Rectal smooth muscle tissue (tissue), 1 donor: ENCODE data around the gene CYP4V2.

Experiments used
- H3K27ac ChIP-seq: one replicate; pipeline ENCODE4 v1.7.0; 2013; ENCODE audit warnings: low read depth, low read length, inconsistent platforms
- H3K27me3 ChIP-seq: one replicate; pipeline ENCODE4 v1.7.0; 2013; ENCODE audit warnings: low read length; ENCODE audit not compliant: control insufficient read depth, insufficient read depth
- H3K36me3 ChIP-seq: one replicate; pipeline ENCODE4 v1.7.0; 2013; ENCODE audit warnings: low read length; ENCODE audit not compliant: control insufficient read depth, insufficient read depth
- H3K4me1 ChIP-seq: one replicate; pipeline ENCODE4 v1.7.0; 2013; ENCODE audit warnings: low read length; ENCODE audit not compliant: control insufficient read depth, insufficient read depth
- H3K4me3 ChIP-seq: one replicate; pipeline ENCODE4 v1.7.0; 2013; ENCODE audit warnings: low read length
- H3K9ac ChIP-seq: one replicate; pipeline ENCODE4 v1.7.0; 2013; ENCODE audit warnings: low read length

CYP4V2 gene

GRCh38 chr4:186191200-186192065 lies at the start of gene CYP4V2:
Gene CYP4V2, plus strand, starts transcription at chr4:186191567. Its CDS starts 257 bp downstream, at chr4:186191824.
- Histone ChIP-seq H3K4me3 (peak within 1 kb of the TSS; percentile 76), H3K27me3 (no peaks in the 10 kb centered on the region), H3K36me3 (no peaks in the 10 kb centered on the region), H3K4me1 (peaks cover 19% of the 10 kb centered on the region), H3K27ac (peak within 1 kb of the TSS; percentile 97), H3K9ac (peak within 1 kb of the TSS; percentile 89)

- Histone ChIP-seq H3K27me3 (no peaks in the 10 kb centered on the region), H3K27ac (peak overlapping the region; percentile 83), H3K36me3 (no peaks in the 10 kb centered on the region), H3K9ac (no peak overlapping the region), H3K4me3 (peak overlapping the region; percentile 59), H3K4me1 (no peaks in the 10 kb centered on the region)
Measured at GRCh38 chr4:186144198-186144945, 47.0 kb upstream of the CYP4V2 start.

DNA sequence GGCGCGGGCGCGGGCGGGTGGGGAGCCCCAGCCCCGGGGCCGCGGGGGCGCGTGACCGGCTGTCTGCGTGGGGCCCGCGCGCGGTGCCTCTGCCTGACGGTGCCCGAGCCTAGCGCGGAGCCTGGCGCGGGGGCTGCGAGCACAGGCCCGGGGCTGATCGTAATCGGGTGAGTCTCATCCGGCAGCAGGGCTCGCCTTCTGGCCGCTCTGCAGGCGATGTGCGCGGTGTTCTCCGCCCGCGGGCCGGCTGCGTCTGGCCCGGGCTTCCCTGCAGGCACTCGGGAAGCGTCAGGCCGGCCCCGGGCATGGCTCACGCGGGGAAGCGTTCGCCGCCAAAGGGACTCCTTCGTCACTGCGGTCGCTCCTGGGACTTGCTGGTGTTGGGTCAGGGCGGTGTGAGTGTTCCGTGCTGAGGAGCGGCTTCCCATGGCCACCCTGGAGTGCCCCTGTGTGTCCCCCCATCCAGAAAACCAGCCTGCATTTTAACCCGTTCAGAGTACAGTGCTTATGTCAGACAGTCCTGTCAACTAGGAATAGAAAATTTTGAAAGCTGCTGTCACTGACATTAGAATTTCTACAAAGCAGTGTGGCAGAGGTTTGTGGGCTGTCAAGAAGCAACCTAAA lies 46.3 kb upstream of the CYP4V2 start:
- no peaks in the 10 kb centered on the region for H3K4me1 ChIP-seq

GRCh38 chr4:186146458-186146857 lies 44.9 kb upstream of the CYP4V2 start:
- Histone ChIP-seq H3K27ac (no peak overlapping the region), H3K36me3 (peaks cover 2% of the 10 kb centered on the region), H3K4me3 (no peak overlapping the region), H3K4me1 (no peaks in the 10 kb centered on the region), H3K9ac (no peak overlapping the region), H3K27me3 (no peaks in the 10 kb centered on the region)

More for the DNA sequence above, 46.3 kb upstream of the CYP4V2 start:
- peak overlapping the region; percentile 83 for H3K27ac ChIP-seq
- H3K27me3 ChIP-seq: no peaks in the 10 kb centered on the region
- peak overlapping the region; percentile 65 for H3K4me3 ChIP-seq
- H3K9ac ChIP-seq: peak overlapping the region; percentile 38
- H3K36me3 ChIP-seq: peaks cover 1% of the 10 kb centered on the region

DNA sequence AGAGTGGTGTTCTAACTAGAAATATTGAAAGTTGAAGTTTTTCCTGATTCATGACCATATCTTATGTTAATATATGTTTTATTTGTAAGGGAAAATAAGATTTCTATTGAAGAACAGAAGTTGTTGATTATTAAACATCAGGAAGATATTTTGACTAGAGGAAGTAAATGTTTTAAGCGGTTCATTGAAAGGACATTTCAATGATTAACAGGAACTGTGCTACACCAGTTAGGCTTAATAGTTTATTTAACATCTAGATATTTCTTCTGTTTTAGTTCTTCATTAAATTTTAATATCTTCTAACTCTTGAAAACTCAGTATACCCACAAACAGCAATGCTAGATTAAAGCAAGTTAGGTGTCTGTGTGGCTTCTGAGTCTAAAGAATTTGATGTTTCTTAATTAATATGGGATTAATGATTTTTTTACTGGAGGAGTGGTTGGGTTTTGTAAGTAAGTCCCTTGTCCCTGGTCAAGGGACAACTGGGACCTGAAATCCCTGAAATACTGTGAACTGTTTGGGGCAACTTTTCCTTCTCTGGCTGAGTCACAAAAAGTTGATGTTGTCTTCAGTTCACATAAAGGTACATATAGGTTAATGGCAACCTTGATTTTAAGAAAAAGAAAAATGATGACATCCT lies 42.9 kb upstream of the CYP4V2 start:
- no peaks in the 10 kb centered on the region for H3K27me3 ChIP-seq
- no peak overlapping the region for H3K27ac ChIP-seq
- H3K4me3 ChIP-seq: no peak overlapping the region

GRCh38 chr4:186149872-186150271 lies 41.5 kb upstream of the CYP4V2 start:
- Histone ChIP-seq H3K9ac (no peak overlapping the region), H3K27me3 (no peaks in the 10 kb centered on the region), H3K36me3 (peaks cover 2% of the 10 kb centered on the region), H3K4me3 (peak overlapping the region; percentile 15), H3K27ac (no peak overlapping the region), H3K4me1 (no peaks in the 10 kb centered on the region)

More for the DNA sequence above, 42.9 kb upstream of the CYP4V2 start:
- peaks cover 2% of the 10 kb centered on the region for H3K36me3 ChIP-seq
- H3K9ac ChIP-seq: no peak overlapping the region
- H3K4me1 ChIP-seq: no peaks in the 10 kb centered on the region

DNA sequence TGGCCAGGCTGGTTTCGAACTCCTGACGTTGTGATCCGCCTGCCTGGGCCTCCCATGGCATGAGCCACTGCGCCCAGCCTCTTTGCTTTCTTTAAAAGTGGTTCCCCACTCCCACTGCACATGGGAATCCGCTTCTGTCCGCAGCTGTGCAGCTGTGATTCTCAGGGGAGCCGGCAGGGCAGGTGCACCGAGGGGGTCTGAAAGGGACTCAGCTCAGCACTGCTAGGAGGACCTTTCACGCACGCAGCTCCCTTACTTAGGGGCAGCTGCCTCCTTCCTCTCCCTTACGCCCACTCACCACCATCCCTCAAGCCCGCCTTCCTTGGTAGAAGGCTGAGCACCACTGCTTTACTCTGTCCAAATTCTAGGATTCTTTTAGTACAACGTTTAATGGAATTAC lies 40.4 kb upstream of the CYP4V2 start:
- peaks cover 2% of the 10 kb centered on the region for H3K36me3 ChIP-seq
- H3K4me3 ChIP-seq: no peak overlapping the region
- no peak overlapping the region for H3K9ac ChIP-seq
- no peaks in the 10 kb centered on the region for H3K27me3 ChIP-seq
- H3K27ac ChIP-seq: no peak overlapping the region
- H3K4me1 ChIP-seq: no peaks in the 10 kb centered on the region

DNA sequence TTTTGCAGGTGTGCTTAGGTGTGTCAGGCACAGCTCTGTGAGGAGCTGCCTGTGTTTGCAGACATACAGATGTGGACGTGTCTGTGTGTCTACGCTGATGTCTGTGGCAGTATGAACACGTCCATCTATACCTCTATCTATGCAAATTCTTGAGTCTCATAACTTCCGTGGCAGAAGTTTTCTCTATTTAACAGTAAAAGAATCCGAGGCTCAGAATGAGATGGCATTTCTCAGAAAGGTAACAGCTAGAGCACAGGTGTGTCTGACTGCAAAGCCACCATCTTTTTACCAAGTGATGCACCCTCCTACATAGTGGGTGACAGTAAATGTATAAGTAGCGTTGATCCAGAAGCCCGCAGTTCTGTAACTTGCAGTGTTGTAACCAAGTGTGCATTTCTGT lies 39.9 kb upstream of the CYP4V2 start:
- H3K4me3 ChIP-seq: no peak overlapping the region
- H3K9ac ChIP-seq: no peak overlapping the region
- H3K27me3 ChIP-seq: no peaks in the 10 kb centered on the region
- peaks cover 2% of the 10 kb centered on the region for H3K36me3 ChIP-seq
- H3K27ac ChIP-seq: no peak overlapping the region
- no peaks in the 10 kb centered on the region for H3K4me1 ChIP-seq

GRCh38 chr4:186158021-186158813 lies 33.1 kb upstream of the CYP4V2 start:
- Histone ChIP-seq H3K4me3 (no peak overlapping the region), H3K36me3 (no peaks in the 10 kb centered on the region), H3K27ac (no peak overlapping the region)

DNA sequence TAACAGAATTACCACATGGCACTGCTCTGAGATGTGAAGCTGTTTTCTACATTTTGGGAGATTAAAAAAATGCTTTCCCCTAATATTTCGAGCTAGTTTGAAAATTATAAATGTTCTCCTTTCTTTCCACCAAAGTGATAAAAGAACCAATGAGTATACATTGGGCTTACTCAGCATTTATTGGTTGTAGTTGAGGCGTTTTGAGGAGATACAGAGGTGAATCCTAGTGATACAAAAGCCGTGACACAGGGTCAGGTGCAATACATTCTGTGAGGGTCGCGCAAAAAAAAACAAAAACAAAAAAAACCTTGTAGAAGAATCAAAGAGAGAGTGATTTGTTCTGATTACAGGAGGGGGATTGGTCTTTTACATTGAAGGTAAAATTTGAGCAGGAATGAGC lies 32.4 kb upstream of the CYP4V2 start:
- no peaks in the 10 kb centered on the region for H3K36me3 ChIP-seq
- no peak overlapping the region for H3K27ac ChIP-seq
- H3K4me1 ChIP-seq: no peaks in the 10 kb centered on the region
- H3K9ac ChIP-seq: no peak overlapping the region
- no peaks in the 10 kb centered on the region for H3K27me3 ChIP-seq
- no peak overlapping the region for H3K4me3 ChIP-seq

More at GRCh38 chr4:186158021-186158813, 33.1 kb upstream of the CYP4V2 start:
- no peaks in the 10 kb centered on the region for H3K4me1 ChIP-seq
- H3K27me3 ChIP-seq: no peaks in the 10 kb centered on the region
- H3K9ac ChIP-seq: no peak overlapping the region

DNA sequence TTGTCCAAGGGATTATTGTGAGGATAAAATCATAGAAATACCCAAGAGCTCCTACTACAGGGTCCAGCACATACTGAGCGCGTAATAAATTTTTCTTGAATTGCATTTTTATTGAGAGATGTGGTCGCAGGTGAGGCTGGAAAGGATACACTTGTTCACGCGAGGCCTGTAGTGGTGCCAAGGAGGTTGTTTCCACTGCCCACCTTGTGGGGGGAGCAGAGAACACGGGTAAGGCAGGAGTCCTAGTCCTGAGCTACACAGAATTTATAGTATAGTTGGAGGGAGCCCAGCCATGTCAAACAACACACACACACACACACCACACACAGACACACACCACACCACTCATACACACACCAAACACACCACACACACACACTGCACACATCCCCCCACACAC lies 31.8 kb upstream of the CYP4V2 start:
- Histone ChIP-seq H3K4me3 (no peak overlapping the region), H3K27me3 (no peaks in the 10 kb centered on the region), H3K36me3 (no peaks in the 10 kb centered on the region), H3K4me1 (no peaks in the 10 kb centered on the region), H3K27ac (no peak overlapping the region), H3K9ac (no peak overlapping the region)
